ENCODE results near the gene ADAMTSL3.

ADAMTSL3 gene

DNA sequence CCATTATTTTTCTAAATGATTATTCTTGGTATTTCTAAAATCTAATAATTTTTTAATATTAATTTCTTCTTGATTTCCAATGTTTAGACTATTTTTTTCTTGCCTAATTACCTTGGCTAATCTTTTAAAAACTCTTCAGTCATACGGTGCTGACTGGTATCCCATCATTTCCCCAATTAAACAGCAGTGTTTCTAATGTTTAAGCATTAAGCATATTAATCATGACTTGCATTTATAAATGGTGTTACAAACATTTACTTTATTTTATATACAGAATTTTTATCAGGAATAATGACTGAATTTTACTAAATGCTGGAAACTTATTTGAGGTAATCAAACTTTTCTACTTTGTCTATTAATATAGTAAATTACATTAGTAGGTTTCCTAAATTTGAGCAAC lies 199.3 kb downstream of the ADAMTSL3 start:
- TF ChIP-seq, protein P1, sequence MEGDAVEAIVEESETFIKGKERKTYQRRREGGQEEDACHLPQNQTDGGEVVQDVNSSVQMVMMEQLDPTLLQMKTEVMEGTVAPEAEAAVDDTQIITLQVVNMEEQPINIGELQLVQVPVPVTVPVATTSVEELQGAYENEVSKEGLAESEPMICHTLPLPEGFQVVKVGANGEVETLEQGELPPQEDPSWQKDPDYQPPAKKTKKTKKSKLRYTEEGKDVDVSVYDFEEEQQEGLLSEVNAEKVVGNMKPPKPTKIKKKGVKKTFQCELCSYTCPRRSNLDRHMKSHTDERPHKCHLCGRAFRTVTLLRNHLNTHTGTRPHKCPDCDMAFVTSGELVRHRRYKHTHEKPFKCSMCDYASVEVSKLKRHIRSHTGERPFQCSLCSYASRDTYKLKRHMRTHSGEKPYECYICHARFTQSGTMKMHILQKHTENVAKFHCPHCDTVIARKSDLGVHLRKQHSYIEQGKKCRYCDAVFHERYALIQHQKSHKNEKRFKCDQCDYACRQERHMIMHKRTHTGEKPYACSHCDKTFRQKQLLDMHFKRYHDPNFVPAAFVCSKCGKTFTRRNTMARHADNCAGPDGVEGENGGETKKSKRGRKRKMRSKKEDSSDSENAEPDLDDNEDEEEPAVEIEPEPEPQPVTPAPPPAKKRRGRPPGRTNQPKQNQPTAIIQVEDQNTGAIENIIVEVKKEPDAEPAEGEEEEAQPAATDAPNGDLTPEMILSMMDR (conservative IDR thresholded peaks at IDR 0.05): no peak
- TF ChIP-seq ZFX (IDR thresholded peaks at IDR 0.05): no peak
- no peak overlapping the region for H3K27ac ChIP-seq

DNA sequence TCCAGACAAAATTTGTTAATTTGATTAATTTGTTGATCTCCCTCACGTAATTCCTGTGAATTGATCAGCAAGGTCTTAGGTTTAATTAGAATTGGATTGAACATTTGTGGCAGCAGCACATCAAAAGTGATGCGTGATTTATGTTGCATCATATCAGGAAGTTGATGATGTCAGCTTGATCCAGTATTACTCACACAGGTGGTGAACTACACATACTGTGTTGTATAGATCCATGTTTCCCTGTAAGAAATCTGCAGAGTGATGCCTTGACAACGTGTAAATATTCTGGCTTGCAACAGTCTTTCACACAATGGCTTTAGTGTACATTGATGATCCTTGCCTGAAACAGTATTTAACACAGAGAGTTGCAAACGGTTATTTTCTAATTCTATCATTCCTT lies 200.4 kb downstream of the ADAMTSL3 start:
- H3K27ac ChIP-seq: no peak overlapping the region
- no peak for TF ChIP-seq ZFX (IDR thresholded peaks at IDR 0.05)
- TF ChIP-seq, protein P1 (conservative IDR thresholded peaks at IDR 0.05): no peak

DNA sequence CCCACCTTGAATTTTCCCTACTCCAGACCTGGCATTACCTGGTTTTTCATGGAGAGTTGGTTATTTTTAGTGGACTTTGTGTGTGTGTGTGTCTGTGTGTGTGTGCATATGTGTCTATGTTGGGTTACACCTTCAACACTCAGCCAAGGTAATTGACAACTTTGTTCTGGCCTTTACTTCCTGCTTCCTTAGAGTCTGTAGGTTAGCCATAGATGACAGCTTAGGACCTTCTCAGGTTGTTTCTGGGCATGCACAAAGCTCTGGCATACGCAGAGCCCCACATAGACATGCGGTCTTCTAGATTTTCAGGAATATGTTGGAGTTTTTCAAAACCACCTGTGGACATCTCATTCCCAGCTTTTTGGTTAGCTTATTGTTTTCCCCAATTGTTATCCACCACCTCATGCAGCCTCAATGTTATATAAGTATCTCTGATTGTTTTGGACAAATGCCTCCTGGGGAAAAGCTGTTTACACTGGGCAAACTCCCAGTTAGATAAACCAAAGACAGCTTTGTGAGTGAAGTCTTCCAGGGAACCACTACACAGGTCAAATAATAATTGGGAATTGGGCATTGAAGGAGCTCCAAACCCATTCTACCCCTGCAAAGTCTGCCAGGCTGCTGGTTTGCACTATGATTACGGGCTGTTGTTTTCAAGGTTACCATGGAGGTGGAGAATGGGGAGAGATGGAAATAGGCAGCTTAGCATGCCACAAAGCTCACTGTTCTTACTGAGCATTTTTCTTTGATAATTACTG lies 201.2 kb downstream of the ADAMTSL3 start:
- H3K27ac ChIP-seq: peak overlapping the region; percentile 62
- TF ChIP-seq, protein P1 (conservative IDR thresholded peaks at IDR 0.05): no peak
- no peak for TF ChIP-seq ZFX (IDR thresholded peaks at IDR 0.05)

DNA sequence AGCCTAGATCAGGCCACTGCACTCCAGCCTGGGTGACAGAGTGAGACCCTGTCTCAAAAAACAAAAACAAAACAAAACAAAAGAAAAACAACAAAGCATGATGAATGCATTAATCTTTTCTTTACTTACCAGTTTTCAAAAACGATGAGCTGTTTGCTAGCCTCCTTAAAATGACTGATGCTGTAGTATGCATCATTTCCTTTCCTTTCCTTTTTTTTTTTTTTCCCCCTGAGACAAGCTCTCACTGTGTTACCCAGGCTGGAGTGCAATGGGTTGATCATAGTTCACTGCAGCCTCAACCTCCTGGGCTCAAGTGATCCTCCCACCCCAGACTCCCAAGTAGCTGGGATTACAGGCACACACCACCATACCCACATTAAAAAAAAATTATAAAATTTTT lies 202.0 kb downstream of the ADAMTSL3 start:
- H3K27ac ChIP-seq: peak overlapping the region; percentile 62
- no peak for TF ChIP-seq ZFX (IDR thresholded peaks at IDR 0.05)
- TF ChIP-seq, protein P1 (conservative IDR thresholded peaks at IDR 0.05): no peak

DNA sequence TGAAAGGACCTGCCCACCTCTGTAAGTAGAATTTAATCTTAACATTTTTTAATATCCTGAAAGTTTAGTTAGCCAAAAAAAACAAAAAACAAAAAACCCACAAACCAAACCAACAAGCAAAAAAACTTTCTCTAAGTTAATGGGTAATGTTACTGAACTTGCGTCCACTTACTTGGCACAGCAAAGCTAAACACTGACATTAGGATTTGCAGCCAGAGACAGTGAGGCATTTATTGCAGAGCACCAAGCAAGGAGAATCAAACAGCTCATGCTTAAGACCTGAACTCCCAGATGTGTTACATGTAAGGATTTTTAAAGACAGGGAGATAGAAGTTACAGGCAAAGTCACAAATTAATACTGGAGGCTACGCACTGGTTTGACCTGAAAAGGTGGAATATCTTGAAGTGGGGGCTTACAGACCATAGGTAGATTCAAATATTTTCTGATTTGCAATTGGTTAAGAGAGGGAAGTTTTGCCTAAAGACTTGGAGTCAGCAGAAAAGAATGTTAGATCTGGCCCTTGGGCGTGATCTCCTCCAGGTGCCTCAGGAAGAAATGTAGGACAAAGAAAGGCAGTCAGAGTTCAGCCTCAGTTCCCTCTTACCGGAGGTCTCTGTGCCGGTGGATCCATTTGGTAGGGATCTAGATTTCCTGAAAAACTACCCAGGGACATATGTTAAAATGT lies 205.0 kb downstream of the ADAMTSL3 start:
- TF ChIP-seq, protein P1 (conservative IDR thresholded peaks at IDR 0.05): no peak
- TF ChIP-seq ZFX (IDR thresholded peaks at IDR 0.05): no peak
- no peak overlapping the region for H3K27ac ChIP-seq

DNA sequence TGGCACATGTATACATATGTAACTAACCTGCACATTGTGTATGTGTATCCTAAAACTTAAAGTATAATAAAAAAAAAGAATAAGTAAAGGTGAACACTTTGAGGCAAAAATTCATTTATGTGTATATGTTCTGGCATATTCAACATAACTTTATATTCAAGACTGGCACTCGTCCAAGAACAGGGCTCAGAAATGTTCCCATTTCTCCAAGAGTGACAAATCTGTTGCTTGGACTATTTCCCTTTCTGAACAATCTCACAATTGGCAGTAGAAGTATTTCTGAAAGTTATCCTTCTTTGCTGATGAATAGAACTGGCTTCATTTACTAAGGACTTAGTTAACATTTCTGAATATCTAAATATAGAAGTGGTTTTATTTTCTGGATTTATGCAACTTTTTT lies 212.8 kb downstream of the ADAMTSL3 start:
- TF ChIP-seq ZFX (IDR thresholded peaks at IDR 0.05): no peak
- TF ChIP-seq, protein P1 (conservative IDR thresholded peaks at IDR 0.05): no peak
- H3K27ac ChIP-seq: no peak overlapping the region

DNA sequence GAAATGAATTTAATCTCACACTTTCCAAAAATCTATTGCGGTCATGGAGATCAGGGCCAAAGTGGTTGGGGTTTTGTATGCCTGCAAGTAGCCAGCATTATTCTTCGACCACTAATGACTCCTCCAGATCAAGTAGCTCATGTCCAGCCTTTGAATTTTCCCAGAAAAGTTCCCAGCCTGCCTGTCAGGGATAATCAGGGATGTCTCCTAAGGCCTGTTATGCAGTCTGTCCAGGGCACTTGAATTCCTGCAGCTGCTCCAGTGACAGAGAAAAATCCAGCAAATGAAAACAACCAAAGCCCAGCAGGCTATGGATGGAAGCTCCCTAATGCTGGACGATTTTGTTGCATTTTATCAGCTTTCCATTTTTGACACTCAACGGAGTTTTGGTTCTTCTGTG lies 215.4 kb downstream of the ADAMTSL3 start:
- TF ChIP-seq, protein P1 (conservative IDR thresholded peaks at IDR 0.05): no peak
- TF ChIP-seq ZFX (IDR thresholded peaks at IDR 0.05): no peak
- no peak overlapping the region for H3K27ac ChIP-seq

All from C4-2B (cell line).